CD14-positive monocyte (primary cell): Measurements from ENCODE around the gene CREB3L1. TPM values are rescaled to one million over a fixed set of nuclear protein-coding genes. Genes with fewer than 3 reads are reported as not detected.

ENCODE experiments used
- DNase-seq, 3 donors: peaks; one replicate each; pipeline ENCODE4 v3.0.0-alpha.2; 2011 to 2022
- H2AFZ ChIP-seq: 2 replicates; pipeline ENCODE4 v1.6.0; 2012; ENCODE audit warnings: mild to moderate bottlenecking, low read depth, low read length, inconsistent platforms; ENCODE audit not compliant: insufficient read depth, poor library complexity, severe bottlenecking
- H3K27ac ChIP-seq, 2 donors: 1 replicate in 1 of 2; 2 replicates in 1 of 2; pipeline ENCODE4 v1.5.1; 2012 to 2013; ENCODE audit warnings: low read length in 2 of 2, control low read depth in 1 of 2, inconsistent platforms in 1 of 2, low read depth in 1 of 2, mild to moderate bottlenecking in 1 of 2
- H3K27me3 ChIP-seq, 2 donors: one replicate each; pipeline versions ENCODE4 v1.6.0 to v1.6.1; 2011 to 2013; ENCODE audit warnings: low read length in 2 of 2; ENCODE audit not compliant: control insufficient read depth in 2 of 2, insufficient read depth in 2 of 2
- H3K36me3 ChIP-seq, 2 donors: replicated peaks in 1 of 2; 1 replicate in 1 of 2; 2 replicates in 1 of 2; pipeline versions ENCODE4 v1.5.1 to v1.6.1; 2012 to 2013; ENCODE audit warnings: low read length in 2 of 2, control low read depth in 1 of 2, inconsistent platforms in 1 of 2, mild to moderate bottlenecking in 1 of 2; ENCODE audit not compliant: insufficient read depth in 2 of 2, control insufficient read depth in 1 of 2
- H3K4me1 ChIP-seq, 2 donors: 1 replicate in 1 of 2; 2 replicates in 1 of 2; pipeline versions ENCODE4 v1.5.1 to v1.6.1; 2012 to 2013; ENCODE audit warnings: low read length in 2 of 2, control low read depth in 1 of 2, inconsistent platforms in 1 of 2, mild to moderate bottlenecking in 1 of 2, moderate library complexity in 1 of 2; ENCODE audit not compliant: insufficient read depth in 2 of 2, control insufficient read depth in 1 of 2
- H3K4me2 ChIP-seq: replicated peaks from 2 replicates; pipeline ENCODE3; 2012; ENCODE audit warnings: low read length, moderate library complexity, mild to moderate bottlenecking; ENCODE audit not compliant: poor library complexity, severe bottlenecking; ENCODE audit errors: extremely low read depth
- H3K4me3 ChIP-seq, 3 experiments: fragments of 200-600 bp in 1 of 3; sonication (generic) in 1 of 3; replicated peaks in 1 of 3; 1 replicate in 2 of 3; 2 replicates in 1 of 3; pipeline ENCODE4 v1.5.1; 2011 to 2013; ENCODE audit warnings: low read length in 3 of 3, mild to moderate bottlenecking in 3 of 3, control low read depth in 2 of 3, low read depth in 2 of 3, inconsistent platforms in 1 of 3, moderate library complexity in 1 of 3
- H3K79me2 ChIP-seq: 2 replicates; pipeline ENCODE4 v1.6.0; 2012; ENCODE audit warnings: mild to moderate bottlenecking, control low read depth, inconsistent platforms, low read length, moderate library complexity; ENCODE audit not compliant: insufficient read depth
- H3K9ac ChIP-seq: 2 replicates; pipeline ENCODE4 v1.6.0; 2017; ENCODE audit warnings: low read length, mild to moderate bottlenecking; ENCODE audit not compliant: insufficient read depth, poor library complexity, severe bottlenecking
- H3K9me3 ChIP-seq, 2 donors: replicated peaks in 1 of 2; 1 replicate in 1 of 2; 2 replicates in 1 of 2; pipeline versions ENCODE4 v1.5.1 to v1.6.1; 2012 to 2013; ENCODE audit warnings: low read length in 2 of 2, control low read depth in 1 of 2; ENCODE audit not compliant: control insufficient read depth in 1 of 2, insufficient read depth in 1 of 2
- H4K20me1 ChIP-seq: 2 replicates; pipeline ENCODE4 v1.6.0; 2012; ENCODE audit warnings: mild to moderate bottlenecking, low read length, control low read depth, moderate library complexity; ENCODE audit not compliant: insufficient read depth
- H3K27ac Mint-ChIP-seq, 7 donors: one replicate each; pipeline ENCODE4 v1.8.0; 2020; ENCODE audit warnings: mild to moderate bottlenecking in 7 of 7, mixed read lengths in 7 of 7, moderate library complexity in 6 of 7, inconsistent platforms in 2 of 7
- H3K27me3 Mint-ChIP-seq, 3 donors: one replicate each; pipeline ENCODE4 v1.8.0; 2021 to 2022; ENCODE audit warnings: low read depth in 3 of 3, mild to moderate bottlenecking in 3 of 3, mixed read lengths in 3 of 3, moderate library complexity in 3 of 3, inconsistent platforms in 1 of 3
- H3K36me3 Mint-ChIP-seq, 2 donors: one replicate each; pipeline ENCODE4 v1.8.0; 2020; ENCODE audit warnings: mixed read lengths in 2 of 2, inconsistent platforms in 1 of 2, mild to moderate bottlenecking in 1 of 2
- H3K4me1 Mint-ChIP-seq: one replicate; pipeline ENCODE4 v1.8.0; 2020; ENCODE audit warnings: mild to moderate bottlenecking, mixed read lengths
- H3K4me3 Mint-ChIP-seq, 2 donors: one replicate each; pipeline ENCODE4 v1.8.0; 2020; ENCODE audit warnings: mild to moderate bottlenecking in 2 of 2, mixed read lengths in 2 of 2, moderate library complexity in 1 of 2
- H3K9me3 Mint-ChIP-seq, 7 donors: one replicate each; pipeline ENCODE4 v1.8.0; 2020 to 2022; ENCODE audit warnings: mixed read lengths in 7 of 7, mild to moderate bottlenecking in 6 of 7, moderate library complexity in 6 of 7, inconsistent platforms in 2 of 7
- CTCF ChIP-seq: fragments of 200-600 bp; IDR thresholded peaks from one replicate; pipeline ENCODE4 v1.8.0; 2022; ENCODE audit warnings: antibody characterized with exemption, mild to moderate bottlenecking
- WGBS: methylation state at CpG from one replicate; pipeline ENCODE4 v1.1.5; 2013; ENCODE audit warnings: missing lambda C conversion rate; ENCODE audit not compliant: insufficient coverage; 5-methylcytosine and 5-hydroxymethylcytosine counted together
- intact Hi-C, 2 donors: fragments of 100-400 bp; cut with micrococcal nuclease; formaldehyde crosslinking; loops; one replicate each; pipeline versions ENCODE4 v1.15.0 to v1.15.1; 2023
- polyA plus RNA-seq, 3 donors: library from polyadenylated mRNA; depleted of rRNA in 1 of 3; unstranded in 2 of 3; stranded (reverse) in 1 of 3; fragments of 300-500 nt in 2 of 3; fragments of >200 nt in 1 of 3; fragmentation: Illumina TruSeq in 2 of 3; gene quantifications; 1 replicate in 2 of 3; 2 replicates in 1 of 3; pipeline ENCODE4 v1.2.3, GENCODE V29; 2012 to 2021

CREB3L1 gene
- polyA plus RNA-seq, 3 donors: not detected

GRCh38 chr11:46363455-46364005 is 86.1 kb downstream of the CREB3L1 start:
- Mint-ChIP-seq H3K27ac (peak overlapping the region; percentile 92 to 98 (median 96)), H3K36me3 (peaks cover 23 to 51% of the 10 kb centered on the region in 2 donors), H3K4me1 (peaks cover 55% of the 10 kb centered on the region), H3K27me3 (peaks cover 0 to 5% (median 3%) of the 10 kb centered on the region in 3 donors), H3K9me3 (no peaks in the 10 kb centered on the region), H3K4me3 (no peak overlapping the region)
- Histone ChIP-seq H3K27ac (peak overlapping the region; percentile 79 to 95), H3K4me1 (peaks cover 45 to 74% of the 10 kb centered on the region in 2 donors), H3K4me2 (peak overlapping the region; percentile 70), H3K27me3 (no peaks in the 10 kb centered on the region), H3K9ac (peak overlapping the region; percentile 64), H3K79me2 (peaks cover 98% of the 10 kb centered on the region), H3K4me3 (no peak overlapping the region), H2AFZ (no peak overlapping the region), H4K20me1 (peaks cover 97% of the 10 kb centered on the region), H3K36me3 (peaks cover 36 to 47% of the 10 kb centered on the region in 2 donors), H3K9me3 (no peaks in the 10 kb centered on the region)
- intact Hi-C loops: no loop called here
- 72% methylated on average over 15 of the region's 21 CpGs for WGBS
- no peak for TF ChIP-seq CTCF
- DNase-seq: peak in 2 of 3 donors; percentile 55 to 59

DNA sequence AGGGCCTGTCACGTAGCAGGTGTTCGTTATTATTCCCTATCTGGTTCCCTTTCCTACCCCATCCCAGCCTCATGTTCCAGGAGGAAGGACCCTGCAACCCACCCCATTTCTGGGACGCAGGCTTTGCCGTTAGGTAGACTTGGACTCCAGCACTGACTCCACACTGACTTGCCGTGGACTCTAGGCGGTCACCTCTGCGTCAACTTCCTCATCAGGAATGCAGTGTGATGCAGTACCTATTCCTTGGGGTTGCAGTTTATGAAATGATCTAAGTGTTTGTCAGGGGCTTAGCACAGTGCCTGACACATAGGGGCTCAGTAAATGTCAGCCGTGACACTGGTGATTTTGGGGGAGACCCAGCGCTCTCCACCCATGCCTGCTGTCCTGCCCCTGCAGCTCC is 86.6 kb downstream of the CREB3L1 start:
- Mint-ChIP-seq H3K36me3 (peaks cover 27 to 56% of the 10 kb centered on the region in 2 donors), H3K27ac (peak overlapping the region; percentile 92 to 98 (median 96)), H3K9me3 (no peaks in the 10 kb centered on the region), H3K27me3 (peaks cover 1 to 5% (median 3%) of the 10 kb centered on the region in 3 donors), H3K4me3 (no peak overlapping the region), H3K4me1 (peaks cover 53% of the 10 kb centered on the region)
- Histone ChIP-seq H3K4me1 (peaks cover 45 to 70% of the 10 kb centered on the region in 2 donors), H4K20me1 (peaks cover 97% of the 10 kb centered on the region), H3K4me2 (no peak overlapping the region), H3K27ac (peak overlapping the region; percentile 79 to 95), H3K27me3 (no peaks in the 10 kb centered on the region), H3K4me3 (no peak overlapping the region), H3K79me2 (peaks cover 98% of the 10 kb centered on the region), H3K36me3 (peaks cover 41 to 52% of the 10 kb centered on the region in 2 donors), H3K9me3 (no peaks in the 10 kb centered on the region), H2AFZ (no peak overlapping the region), H3K9ac (peak overlapping the region; percentile 64)
- TF ChIP-seq CTCF: no peak
- no peak for DNase-seq
- intact Hi-C loops: no loop called here
- WGBS: 94% methylated on average over 3 of the region's 9 CpGs
